Transverse colon (tissue), 4 donors: ENCODE data around the gene YTHDF1.

Source experiments
- POLR2AphosphoS5 ChIP-seq, 3 donors: sonication (generic); formaldehyde crosslinking; IDR thresholded peaks; one replicate each; pipeline ENCODE4 v1.6.1; 2016; ENCODE audit warnings: antibody characterized with exemption in 3 of 3
- TF ChIP-seq, protein P1 (sequence below), 5 experiments: fragments of 200-600 bp in 3 of 5; fragments of 450-650 bp in 2 of 5; sonication (generic) in 3 of 5; IDR thresholded peaks; 1 replicate in 2 of 5; 2 replicates in 3 of 5; pipeline ENCODE4 v1.5.1; 2016 to 2017; ENCODE audit warnings: antibody characterized with exemption in 5 of 5, inconsistent platforms in 3 of 5, mild to moderate bottlenecking in 2 of 5, moderate library complexity in 1 of 5

DNA sequence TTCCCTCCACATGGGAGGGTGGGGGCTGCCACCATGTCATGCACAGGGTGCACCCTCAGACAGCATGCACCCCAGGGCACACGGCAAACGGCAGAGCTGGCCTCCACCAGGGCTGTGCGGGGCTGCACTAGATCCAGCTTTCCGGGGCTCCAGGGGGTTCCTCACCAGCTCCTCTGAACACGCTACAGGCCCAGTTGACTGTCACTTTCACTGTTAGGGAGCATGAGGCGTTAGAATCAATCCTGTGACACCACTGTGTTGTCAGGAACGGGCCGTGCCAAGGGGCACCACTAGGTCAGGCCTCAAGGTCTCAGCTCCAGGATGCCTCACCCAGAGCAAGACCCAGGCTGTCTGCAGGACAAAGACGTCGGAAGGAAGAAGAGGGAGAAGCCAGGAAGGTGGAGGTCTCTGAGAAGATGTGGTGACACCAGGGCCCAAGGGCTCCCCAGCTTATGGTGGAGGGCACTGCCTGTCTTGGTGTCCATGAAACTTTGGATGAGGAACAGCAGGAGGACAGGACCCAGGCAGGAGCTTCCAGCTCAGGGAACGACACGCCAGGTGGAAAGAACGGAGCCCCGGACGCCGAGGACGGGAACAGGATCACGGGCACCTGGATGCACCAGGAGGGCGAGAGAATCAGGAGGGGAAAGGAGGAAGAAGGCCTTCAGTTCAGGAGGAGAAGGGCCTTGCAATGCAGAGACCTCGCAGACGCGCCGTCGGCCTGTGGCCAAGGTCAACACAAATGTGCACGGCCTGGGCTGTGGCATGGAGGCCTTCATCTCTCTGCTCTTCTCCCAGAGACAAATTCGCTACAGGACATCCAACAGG lies 49.5 kb downstream of the YTHDF1 start:
- TF ChIP-seq POLR2AphosphoS5 (IDR thresholded peaks at IDR 0.05), result no peak
- TF ChIP-seq, protein P1, sequence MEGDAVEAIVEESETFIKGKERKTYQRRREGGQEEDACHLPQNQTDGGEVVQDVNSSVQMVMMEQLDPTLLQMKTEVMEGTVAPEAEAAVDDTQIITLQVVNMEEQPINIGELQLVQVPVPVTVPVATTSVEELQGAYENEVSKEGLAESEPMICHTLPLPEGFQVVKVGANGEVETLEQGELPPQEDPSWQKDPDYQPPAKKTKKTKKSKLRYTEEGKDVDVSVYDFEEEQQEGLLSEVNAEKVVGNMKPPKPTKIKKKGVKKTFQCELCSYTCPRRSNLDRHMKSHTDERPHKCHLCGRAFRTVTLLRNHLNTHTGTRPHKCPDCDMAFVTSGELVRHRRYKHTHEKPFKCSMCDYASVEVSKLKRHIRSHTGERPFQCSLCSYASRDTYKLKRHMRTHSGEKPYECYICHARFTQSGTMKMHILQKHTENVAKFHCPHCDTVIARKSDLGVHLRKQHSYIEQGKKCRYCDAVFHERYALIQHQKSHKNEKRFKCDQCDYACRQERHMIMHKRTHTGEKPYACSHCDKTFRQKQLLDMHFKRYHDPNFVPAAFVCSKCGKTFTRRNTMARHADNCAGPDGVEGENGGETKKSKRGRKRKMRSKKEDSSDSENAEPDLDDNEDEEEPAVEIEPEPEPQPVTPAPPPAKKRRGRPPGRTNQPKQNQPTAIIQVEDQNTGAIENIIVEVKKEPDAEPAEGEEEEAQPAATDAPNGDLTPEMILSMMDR (IDR thresholded peaks at IDR 0.05), result no peak
